Liver (tissue), 3 donors: ENCODE results near the gene SH2D3A.

ENCODE experiments used
- FOXA1 ChIP-seq: IDR thresholded peaks from 2 replicates; pipeline ENCODE4 v1.6.1; 2016; ENCODE audit warnings: antibody characterized with exemption
- JUND ChIP-seq, 2 donors: IDR thresholded peaks; 2 replicates each; pipeline ENCODE4 v1.6.1; 2016; ENCODE audit warnings: antibody characterized with exemption in 2 of 2
- RAD21 ChIP-seq, 2 donors: IDR thresholded peaks; 2 replicates each; pipeline ENCODE4 v1.6.1; 2016; ENCODE audit warnings: antibody characterized with exemption in 2 of 2, mild to moderate bottlenecking in 2 of 2
- SP1 ChIP-seq: IDR thresholded peaks from 2 replicates; pipeline ENCODE4 v1.6.1; 2018; ENCODE audit warnings: antibody characterized with exemption, mild to moderate bottlenecking
- TAF1 ChIP-seq: conservative IDR thresholded peaks from 2 replicates; pipeline ENCODE4 v1.6.1; 2016; ENCODE audit warnings: antibody characterized with exemption, mild to moderate bottlenecking
- YY1 ChIP-seq: IDR thresholded peaks from 2 replicates; pipeline ENCODE4 v1.6.1; 2016; ENCODE audit warnings: antibody characterized with exemption, mild to moderate bottlenecking
- TF ChIP-seq, protein P1 (sequence below): fragments of 150-350 bp; IDR thresholded peaks from 2 replicates; pipeline ENCODE4 v1.5.1; 2017; ENCODE audit warnings: improper control_type of control experiment, low read depth, low read length; ENCODE audit not compliant: missing input control
- TF ChIP-seq, protein P2 (sequence below): IDR thresholded peaks from 2 replicates; pipeline ENCODE4 v1.6.1; 2016; ENCODE audit warnings: antibody characterized with exemption, mild to moderate bottlenecking
- TF ChIP-seq, protein P3 (sequence below): IDR thresholded peaks from 2 replicates; pipeline ENCODE4 v1.6.1; 2016; ENCODE audit warnings: antibody characterized with exemption
- TF ChIP-seq, protein P4 (sequence below): IDR thresholded peaks from 2 replicates; pipeline ENCODE4 v1.6.1; 2016; ENCODE audit warnings: antibody characterized with exemption
- TF ChIP-seq, protein P5 (sequence below): IDR thresholded peaks from 2 replicates; pipeline ENCODE4 v1.6.1; 2016; ENCODE audit warnings: antibody characterized with exemption
- donor health status: healthy.
- donor health status: healthy.

DNA sequence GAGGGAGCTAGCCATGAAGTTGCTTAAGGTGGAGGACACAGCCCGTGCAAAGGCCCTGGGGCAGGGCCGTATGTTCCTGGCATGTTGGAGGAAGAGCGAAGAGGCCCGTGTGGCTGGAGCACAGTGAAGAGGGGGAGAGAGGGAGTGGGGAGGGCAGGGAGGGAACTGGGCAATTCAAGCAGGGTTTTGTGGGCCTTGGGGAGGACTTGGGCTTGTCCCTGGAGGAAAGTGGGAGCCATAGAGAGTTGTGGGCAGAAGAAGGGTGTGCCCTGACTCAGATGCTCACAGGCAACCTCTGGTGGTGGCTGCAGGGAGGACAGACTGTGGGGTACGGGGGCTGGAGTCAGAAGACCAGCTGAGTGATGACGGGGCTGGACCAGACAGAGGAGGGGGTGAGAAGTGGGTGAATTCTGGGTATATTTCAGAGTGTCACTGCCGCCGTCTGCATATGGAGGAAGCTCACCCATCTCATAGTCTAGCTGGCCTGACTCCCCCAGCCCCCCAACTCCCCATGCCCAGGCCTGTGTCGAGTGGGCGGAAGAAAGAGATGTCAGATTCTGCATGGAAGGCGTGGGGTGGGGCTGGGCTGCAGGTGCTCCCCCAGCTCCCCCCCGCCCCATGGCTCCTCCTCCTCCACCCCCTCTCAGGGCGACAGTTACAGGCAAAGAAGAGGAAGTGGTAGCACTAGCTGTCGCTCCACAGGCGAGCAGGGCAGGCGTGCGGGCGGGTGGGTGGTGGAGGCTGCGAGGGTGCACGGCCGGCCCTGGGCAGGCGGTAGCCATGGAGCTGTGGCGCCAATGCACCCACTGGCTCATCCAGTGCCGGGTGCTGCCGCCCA, 5.0 kb upstream of the SH2D3A start, which contains the start of gene VAV1:
- TF ChIP-seq, protein P1, sequence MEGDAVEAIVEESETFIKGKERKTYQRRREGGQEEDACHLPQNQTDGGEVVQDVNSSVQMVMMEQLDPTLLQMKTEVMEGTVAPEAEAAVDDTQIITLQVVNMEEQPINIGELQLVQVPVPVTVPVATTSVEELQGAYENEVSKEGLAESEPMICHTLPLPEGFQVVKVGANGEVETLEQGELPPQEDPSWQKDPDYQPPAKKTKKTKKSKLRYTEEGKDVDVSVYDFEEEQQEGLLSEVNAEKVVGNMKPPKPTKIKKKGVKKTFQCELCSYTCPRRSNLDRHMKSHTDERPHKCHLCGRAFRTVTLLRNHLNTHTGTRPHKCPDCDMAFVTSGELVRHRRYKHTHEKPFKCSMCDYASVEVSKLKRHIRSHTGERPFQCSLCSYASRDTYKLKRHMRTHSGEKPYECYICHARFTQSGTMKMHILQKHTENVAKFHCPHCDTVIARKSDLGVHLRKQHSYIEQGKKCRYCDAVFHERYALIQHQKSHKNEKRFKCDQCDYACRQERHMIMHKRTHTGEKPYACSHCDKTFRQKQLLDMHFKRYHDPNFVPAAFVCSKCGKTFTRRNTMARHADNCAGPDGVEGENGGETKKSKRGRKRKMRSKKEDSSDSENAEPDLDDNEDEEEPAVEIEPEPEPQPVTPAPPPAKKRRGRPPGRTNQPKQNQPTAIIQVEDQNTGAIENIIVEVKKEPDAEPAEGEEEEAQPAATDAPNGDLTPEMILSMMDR, result peak; percentile 14
- TF ChIP-seq SP1 (no peak), JUND (IDR thresholded peaks at IDR 0.05) (no peak), RAD21 (IDR thresholded peaks at IDR 0.05) (no peak), YY1 (no peak), TAF1 (no peak), FOXA1 (no peak)
- TF ChIP-seq, protein P2, sequence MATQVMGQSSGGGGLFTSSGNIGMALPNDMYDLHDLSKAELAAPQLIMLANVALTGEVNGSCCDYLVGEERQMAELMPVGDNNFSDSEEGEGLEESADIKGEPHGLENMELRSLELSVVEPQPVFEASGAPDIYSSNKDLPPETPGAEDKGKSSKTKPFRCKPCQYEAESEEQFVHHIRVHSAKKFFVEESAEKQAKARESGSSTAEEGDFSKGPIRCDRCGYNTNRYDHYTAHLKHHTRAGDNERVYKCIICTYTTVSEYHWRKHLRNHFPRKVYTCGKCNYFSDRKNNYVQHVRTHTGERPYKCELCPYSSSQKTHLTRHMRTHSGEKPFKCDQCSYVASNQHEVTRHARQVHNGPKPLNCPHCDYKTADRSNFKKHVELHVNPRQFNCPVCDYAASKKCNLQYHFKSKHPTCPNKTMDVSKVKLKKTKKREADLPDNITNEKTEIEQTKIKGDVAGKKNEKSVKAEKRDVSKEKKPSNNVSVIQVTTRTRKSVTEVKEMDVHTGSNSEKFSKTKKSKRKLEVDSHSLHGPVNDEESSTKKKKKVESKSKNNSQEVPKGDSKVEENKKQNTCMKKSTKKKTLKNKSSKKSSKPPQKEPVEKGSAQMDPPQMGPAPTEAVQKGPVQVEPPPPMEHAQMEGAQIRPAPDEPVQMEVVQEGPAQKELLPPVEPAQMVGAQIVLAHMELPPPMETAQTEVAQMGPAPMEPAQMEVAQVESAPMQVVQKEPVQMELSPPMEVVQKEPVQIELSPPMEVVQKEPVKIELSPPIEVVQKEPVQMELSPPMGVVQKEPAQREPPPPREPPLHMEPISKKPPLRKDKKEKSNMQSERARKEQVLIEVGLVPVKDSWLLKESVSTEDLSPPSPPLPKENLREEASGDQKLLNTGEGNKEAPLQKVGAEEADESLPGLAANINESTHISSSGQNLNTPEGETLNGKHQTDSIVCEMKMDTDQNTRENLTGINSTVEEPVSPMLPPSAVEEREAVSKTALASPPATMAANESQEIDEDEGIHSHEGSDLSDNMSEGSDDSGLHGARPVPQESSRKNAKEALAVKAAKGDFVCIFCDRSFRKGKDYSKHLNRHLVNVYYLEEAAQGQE, result no peak
- TF ChIP-seq, protein P3, sequence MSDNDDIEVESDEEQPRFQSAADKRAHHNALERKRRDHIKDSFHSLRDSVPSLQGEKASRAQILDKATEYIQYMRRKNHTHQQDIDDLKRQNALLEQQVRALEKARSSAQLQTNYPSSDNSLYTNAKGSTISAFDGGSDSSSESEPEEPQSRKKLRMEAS, result no peak
- TF ChIP-seq, protein P4, sequence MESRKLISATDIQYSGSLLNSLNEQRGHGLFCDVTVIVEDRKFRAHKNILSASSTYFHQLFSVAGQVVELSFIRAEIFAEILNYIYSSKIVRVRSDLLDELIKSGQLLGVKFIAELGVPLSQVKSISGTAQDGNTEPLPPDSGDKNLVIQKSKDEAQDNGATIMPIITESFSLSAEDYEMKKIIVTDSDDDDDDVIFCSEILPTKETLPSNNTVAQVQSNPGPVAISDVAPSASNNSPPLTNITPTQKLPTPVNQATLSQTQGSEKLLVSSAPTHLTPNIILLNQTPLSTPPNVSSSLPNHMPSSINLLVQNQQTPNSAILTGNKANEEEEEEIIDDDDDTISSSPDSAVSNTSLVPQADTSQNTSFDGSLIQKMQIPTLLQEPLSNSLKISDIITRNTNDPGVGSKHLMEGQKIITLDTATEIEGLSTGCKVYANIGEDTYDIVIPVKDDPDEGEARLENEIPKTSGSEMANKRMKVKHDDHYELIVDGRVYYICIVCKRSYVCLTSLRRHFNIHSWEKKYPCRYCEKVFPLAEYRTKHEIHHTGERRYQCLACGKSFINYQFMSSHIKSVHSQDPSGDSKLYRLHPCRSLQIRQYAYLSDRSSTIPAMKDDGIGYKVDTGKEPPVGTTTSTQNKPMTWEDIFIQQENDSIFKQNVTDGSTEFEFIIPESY, result no peak
- TF ChIP-seq, protein P5, sequence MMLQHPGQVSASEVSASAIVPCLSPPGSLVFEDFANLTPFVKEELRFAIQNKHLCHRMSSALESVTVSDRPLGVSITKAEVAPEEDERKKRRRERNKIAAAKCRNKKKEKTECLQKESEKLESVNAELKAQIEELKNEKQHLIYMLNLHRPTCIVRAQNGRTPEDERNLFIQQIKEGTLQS, result no peak
